Cerebellar cortex (tissue), 1 donor: ENCODE measurements around the gene TLR9.
"Not testable (repeated sequence)": the region's sequence is repeated elsewhere in the genome, so short reads cannot be mapped to it uniquely, and the experiment has no call there.

Source experiments
- DNase-seq: peaks from one replicate; pipeline ENCODE4 v3.0.0-alpha.2; 2015; ENCODE audit warnings: low spot score

The TLR9 gene

DNA sequence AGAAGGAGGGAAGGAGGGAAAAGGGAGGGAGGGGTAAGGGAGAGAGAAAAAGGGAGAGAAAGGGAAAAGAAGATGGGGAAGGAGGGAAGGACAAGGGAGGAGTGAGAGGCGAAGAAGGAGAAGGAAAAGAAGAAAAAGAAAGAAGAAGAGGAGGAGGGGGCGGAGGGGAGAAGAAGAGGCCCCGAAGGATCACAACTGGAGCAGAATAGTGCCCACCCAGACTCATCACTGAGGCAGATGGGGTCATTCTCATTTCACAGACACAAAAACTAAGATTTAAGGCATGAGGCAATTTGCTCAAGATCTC lies 30.2 kb downstream of the TLR9 start:
- DNase-seq, result no peak

DNA sequence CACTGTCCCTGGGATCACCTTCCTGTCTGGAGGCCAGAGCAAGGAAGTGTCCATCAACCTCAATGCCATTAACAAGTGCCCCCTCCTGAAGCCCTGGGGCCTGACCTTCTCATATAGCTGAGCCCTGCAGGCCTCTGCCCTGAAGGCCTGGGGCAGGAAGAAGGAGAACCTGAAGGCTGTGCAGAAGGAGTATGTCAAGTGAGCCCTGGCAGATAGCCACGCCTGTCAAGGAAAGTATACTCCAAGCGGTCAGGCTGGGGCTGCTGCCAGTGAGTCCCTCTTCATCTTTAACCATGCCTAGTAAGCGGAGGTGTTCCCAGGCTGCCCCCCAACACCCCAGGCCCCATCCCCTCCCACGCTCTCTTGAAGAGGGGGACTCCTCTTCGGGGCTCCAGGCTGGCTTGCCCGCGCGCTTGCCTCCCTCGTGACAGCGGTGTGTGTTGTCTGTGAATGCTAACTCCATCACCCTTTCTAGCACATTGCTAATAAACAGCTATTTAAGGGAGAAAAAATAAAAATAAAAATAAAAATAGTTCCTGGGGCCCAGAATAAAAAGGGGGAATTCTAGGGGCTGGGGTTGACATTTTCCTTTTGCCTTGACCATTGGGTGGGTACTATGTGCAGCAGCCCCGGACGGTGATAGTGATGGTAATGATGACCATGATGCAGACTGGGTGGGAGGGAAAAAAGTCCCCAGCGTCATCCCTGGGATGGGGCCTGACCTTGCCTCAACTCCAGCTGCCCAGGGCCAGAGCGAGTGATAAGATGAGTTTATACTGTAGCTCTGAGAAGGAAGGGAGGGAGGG lies 30.8 kb downstream of the TLR9 start:
- no peak for DNase-seq

DNA sequence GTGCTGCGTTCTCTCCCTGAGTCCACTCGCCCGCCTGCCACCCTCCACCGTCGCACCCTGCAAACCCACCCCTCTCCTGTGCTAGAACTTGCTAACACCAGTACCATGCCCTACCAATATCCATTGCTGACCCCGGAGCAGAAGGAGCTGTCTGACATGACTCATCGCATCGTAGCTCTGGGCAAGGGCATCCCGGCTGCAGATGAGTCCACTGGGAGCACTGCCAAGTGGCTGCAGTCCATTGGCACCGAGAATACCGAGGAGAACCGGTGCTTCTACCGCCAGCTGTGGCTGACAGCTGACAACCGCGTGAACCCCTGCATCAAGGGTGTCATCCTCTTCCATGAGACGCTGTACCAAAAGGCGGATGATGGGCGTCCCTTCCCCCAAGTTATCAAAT lies 32.4 kb downstream of the TLR9 start:
- no peak for DNase-seq

DNA sequence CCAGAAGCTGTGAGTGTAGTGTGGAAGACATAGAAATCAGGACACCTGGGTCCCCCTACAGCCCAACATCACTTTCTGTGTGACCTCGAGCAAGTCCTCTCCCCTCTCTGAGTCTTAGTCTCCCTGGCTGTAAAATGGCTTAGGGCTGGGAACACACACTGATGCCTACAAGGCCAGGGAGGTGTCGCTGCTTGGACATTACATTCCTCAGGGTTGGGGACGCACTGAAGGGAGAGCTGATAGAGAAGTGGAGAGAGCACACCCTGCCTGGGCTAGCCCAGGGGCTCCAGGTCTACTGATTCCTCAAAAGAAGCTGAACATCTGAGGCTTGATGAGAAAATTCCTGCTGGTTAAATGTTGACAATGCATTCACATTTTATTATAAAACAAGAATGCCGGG lies 33.8 kb downstream of the TLR9 start:
- no peak for DNase-seq

DNA sequence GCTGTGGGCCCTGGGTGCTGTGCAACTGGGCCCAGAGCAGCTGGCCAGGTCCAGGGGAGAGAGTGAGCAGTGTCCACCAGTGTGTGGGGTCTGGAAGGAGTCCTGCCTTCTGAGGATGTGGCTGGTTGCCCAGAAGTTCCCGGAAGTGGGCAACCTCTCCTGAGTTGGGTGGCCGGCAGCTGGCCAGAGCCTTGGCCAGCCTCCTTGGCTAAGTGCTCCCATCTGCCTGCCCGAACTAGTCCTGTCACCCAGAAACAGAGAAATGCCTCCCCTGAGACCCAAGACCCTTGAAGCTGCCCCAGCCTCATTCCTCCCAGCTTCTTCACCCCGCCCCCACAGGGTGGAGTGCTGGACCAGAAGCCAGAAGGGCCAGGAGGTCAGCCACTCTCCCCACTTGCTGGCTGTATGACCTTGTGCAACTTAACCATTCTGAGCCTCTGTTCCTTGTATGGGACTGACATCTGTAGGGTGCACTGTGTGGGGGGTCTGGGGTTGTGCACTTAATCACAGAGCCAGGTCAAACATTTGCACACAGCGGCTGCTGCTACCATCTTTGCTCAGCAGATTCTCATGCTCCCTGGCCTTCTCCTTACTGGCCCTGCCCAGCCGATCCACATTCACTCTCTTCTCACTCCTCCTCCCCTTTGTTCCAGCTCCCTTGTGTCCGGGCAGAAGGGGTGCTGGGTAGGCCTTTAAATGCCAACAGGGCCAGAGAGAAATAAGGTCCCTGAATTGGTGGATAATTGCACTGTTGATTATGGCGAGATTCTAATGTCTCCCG lies 35.0 kb downstream of the TLR9 start:
- no peak for DNase-seq

DNA sequence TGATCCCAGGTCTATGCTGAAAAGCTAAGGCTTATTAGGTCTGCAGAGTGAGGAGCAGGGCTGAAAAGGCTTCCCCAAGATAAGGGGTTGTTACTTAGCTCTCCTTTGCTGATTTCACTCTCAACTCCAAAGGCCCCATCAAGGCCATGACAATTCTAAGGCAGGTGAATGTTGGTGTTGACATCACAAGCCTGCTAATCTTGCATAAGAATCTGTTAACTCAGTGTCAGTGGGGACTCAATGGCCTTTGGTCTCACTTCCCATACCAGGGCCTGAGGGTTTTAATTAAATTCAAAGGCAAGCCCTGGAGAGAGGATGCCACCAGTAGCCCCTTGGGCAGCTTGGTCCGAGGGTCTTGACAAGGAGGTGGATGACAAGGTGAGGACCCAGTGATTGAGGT lies 36.9 kb downstream of the TLR9 start:
- no peak for DNase-seq

DNA sequence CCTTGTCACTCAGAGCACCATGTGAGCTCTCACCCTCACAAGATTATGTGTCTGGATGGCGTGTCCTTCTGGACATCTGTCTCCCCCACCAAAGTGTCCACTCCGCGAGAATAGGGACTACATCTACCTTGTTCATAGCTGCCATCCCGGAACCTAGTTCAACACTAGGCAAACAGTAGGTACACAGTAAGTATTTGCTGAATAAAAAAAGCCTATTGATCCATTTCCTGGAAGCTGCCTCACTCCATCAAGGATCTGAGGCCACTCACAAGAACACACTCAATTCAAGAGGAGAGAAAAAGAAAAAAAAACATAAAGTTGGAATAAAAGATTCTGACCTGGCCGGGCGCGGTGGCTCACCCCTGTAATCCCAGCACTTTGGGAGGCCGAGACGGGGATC lies 38.7 kb downstream of the TLR9 start:
- no peak for DNase-seq

DNA sequence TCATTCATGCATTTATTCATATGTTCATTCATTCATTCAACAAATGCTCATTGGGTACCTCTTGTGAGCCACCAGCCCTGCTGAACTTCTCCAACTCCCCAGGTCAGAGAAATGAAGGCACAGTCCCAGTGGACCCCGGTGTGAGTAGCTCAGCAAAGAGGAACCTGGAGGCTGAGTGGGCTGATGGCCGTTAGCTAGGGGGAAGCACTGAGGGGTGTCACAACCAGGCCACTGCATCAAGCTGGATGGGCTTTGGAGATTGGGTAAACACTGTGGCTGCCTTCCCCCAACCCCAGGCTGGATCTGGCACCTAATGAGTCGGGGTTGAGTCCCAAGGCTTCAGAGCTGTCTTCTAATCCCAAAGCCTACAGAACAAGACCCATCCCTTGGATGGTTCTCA lies 39.6 kb downstream of the TLR9 start:
- no peak for DNase-seq

DNA sequence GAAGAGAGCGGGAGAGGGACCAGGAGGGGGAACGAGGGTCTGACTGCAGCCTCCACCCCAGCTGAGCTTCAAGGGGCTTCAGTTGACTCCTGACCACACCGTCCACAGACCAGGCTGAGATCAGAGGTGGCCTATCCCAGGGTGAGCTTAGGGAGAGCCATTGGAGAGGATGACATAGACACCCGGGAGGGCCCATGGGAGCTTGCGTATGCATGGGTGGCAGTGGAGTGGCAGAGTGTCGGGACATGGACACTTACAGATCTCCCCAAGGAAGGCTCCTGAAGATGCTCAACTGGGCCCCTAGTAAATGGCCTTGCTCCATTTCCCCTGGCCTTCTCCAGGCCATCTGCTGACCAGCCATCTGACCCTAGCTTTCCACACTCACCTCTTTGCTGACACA lies 40.1 kb downstream of the TLR9 start:
- DNase-seq, result no peak

DNA sequence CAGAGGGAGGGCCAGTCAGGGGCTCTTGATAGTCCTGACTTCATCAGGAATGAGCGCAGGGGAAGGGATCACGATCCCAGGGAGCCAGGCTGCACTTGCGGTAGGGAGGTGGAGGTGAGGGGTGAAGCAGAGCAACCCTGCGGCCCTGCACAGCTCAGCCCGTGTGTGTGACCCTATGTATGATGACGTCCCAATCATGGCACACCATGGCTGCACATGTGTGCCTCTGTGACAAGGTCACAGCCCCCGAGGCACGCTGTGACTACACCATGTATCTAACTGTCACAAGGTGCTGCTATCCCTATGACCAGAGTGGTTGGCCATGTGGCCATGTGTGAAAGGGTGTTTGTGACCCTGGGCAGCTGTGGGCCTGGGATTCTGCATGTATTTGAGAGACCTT lies 40.8 kb downstream of the TLR9 start:
- no peak for DNase-seq

DNA sequence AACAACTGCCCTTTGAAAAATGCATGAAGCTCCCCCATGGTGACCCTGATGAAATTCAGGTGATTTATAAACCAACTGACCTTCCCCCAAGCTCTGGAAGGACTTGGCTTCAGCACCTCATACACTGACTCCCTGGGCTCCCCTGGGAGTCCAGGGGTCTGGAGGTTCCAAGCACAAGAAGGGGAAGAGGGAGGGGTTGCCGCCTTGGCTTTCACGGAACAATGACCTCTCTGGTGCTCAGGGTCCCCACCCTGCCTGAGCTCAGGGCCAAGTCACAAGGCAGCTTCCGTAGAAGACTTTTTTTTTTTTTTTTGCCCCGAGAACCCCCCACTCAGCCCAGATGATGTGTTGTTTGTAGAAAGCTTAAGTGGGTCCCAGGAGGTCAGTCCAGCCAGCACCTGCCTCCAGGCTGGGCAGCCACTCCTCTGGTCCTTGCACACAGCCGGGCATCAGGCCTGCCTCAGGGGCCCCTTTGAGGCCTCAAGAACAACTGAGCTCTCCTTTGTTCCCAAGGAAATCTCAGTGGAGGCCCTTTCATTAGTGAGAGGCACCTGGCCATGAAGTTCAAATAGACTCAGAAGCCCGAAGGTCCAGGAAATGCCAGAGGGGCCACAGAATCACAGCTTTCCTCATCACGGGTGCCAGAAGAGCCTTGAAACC lies 41.5 kb downstream of the TLR9 start:
- DNase-seq, result no peak

DNA sequence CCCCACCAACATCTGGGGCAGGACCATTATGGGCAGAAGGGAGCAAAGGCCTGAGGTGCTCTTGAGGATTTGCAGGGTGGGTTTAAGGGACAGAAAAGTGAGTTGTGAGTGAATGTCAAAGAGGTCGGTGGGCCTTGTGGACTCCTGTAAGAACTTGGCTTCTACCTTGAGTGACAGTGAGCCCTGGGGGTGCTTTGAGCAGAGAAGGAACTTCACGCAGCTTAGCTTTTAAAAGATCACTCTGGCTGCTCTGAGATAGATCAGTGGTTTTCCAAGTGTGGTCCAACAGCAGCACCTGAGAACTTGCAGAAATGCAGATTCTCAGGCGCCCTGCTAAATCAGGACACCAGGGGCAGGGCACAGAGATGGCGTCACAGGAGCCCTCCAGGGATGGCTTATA lies 42.8 kb downstream of the TLR9 start:
- no peak for DNase-seq

DNA sequence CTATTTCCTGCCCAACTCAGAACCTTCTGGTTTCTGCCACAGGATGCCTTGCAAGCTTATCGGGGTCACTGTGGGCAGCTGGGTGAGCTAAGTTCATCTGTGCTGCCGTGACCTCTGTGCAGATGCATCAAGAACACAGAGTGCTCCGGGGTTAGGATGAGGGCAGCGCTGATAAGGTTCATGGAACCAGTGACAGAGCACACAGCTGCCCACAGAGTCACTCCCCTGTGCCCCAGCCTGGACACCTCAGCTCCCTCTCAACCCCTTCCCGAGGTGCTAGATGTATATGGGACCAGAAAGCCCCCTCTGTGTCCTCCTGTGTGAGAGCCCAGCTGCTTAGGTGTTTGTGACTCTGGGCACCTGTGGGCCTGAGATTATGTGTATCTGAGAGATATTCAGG lies 43.2 kb downstream of the TLR9 start:
- DNase-seq, result no peak

DNA sequence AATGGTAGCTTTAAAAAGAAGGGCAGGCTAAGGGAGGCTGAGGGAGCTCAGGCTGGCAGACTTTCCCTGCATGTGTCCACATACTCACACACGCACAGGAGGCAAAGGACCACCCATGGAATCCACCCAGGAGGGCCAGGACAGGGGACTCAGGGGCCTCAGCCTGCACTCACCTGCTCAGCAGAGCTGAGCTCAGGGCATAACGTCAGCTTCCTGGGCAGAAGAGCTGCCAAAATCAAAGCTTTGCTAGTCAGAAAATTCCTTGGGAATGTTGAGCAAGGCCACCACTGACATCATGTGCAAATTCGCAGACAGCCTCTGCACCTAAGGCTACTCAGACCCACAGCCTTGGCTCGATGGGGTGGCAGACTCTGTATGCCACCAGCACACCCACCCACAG lies 43.9 kb downstream of the TLR9 start:
- no peak for DNase-seq

DNA sequence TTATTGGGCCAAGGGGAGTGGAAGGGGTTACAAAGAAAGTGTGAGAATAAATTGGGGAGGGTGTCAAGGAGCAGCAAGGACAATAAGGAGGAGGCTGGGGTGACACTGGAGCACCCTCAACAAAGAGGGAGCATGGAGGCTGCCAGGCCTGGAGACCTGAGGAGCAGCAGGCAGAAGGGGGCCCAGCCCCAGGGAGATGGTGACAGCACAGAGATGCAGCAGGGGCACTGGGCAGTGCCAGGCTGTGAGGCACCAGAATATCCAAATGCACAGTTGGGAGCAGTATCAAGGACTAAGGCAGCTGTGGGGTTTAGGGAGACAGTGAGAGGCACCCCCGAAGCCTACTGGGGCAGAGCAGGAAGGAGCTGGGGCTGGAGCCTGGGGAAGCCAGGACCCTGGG lies 46.9 kb downstream of the TLR9 start:
- no peak for DNase-seq

DNA sequence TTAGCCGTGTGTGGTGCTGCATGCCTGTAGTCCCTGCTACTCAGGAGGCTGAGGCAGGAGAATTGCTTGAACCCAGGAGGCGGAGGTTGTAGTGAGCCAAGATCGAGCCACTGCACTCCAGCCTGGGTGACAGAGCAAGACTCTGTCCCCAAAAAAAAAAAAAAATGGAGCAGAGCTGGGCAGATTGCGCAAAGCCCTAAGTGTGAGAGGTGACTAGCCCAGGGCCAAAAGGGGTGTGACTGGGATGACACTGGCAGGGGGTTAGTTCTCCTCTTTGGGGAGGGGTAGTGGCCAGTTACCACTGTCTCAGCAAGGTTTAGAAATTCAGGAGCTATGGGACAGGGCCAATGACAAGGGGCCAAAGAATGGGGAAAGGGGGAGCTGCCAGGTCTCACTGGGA lies 47.3 kb downstream of the TLR9 start:
- DNase-seq, result not testable (repeated sequence)

DNA sequence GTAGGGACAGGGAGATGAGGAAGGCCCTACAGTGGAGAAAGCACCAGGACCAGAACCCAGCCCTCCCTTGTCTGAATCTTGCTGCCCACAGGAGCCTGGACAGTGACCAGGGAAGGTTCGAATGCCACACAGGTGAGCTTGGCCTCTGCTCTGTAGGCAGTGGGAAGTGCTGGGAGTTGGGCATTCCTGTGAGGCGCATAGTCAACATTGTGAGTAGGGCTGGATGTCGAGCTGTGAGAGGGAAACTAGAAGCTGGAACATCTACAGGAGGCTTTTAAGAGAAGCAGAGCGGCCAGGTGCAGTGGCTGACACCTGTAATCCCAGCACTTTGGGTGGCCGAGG lies 47.8 kb downstream of the TLR9 start:
- DNase-seq, result no peak

DNA sequence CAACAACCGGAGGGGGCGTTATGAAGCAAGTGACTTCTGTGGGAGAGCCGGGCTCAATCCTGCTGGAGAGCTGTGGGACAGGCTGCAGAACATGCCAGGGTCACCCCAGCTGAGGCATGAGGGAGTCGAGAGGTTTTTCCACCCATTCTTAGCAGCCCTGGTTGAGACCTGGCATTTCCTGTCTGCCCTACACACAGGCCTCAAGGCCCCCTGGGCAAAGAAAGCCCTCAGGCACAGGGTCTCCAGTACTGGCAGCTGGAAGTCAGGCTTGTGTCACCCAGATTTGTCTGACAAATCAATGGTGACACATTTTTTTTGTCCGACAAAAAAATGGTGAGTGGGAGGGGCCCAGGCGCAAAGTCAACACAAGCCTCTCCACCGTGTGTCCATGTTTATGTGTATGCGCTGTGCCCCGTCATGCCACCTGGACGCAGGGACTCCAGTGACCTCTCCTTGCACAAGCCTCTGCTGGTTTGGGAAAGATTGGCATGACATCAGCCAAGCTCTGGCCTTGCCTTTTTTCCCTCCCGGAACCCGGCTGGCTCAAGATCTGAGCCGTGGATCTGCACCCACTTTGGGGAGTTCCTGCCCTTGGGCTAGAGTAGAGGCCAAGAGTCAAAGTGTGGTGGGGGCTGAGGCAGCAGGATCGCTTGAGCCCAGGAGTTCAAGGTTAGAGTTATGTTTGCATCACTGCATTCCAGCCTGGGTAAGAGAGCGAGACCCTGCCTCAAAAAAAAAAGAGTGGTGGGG lies 48.3 kb downstream of the TLR9 start:
- no peak for DNase-seq

DNA sequence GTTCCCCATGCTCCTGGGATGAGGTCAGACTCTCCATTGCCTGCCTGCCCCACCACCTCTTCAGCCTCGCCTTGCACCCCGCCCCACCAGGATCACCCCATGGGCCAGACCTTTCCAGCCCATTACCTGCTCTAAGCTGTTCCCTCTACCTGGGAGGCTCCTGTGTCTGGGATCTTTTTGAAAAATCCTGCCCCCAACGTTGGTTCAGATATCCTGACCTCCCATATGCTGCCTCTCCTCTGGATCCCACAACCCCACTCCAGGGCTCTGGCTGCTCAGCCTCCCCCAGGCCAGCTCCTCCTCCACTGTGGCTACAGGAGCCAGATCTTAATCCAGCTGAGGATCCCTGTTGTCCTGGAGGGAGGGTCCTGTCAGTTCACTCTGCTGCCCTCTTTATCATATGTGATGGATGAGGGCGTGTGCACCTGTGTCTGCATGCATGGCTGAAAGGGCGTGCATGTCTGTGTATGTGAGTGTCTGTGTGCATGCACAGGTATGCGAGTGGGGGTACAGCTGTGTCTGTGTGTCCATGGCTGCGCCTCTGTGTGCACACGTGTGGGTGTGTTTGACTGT lies 49.2 kb downstream of the TLR9 start:
- no peak for DNase-seq

DNA sequence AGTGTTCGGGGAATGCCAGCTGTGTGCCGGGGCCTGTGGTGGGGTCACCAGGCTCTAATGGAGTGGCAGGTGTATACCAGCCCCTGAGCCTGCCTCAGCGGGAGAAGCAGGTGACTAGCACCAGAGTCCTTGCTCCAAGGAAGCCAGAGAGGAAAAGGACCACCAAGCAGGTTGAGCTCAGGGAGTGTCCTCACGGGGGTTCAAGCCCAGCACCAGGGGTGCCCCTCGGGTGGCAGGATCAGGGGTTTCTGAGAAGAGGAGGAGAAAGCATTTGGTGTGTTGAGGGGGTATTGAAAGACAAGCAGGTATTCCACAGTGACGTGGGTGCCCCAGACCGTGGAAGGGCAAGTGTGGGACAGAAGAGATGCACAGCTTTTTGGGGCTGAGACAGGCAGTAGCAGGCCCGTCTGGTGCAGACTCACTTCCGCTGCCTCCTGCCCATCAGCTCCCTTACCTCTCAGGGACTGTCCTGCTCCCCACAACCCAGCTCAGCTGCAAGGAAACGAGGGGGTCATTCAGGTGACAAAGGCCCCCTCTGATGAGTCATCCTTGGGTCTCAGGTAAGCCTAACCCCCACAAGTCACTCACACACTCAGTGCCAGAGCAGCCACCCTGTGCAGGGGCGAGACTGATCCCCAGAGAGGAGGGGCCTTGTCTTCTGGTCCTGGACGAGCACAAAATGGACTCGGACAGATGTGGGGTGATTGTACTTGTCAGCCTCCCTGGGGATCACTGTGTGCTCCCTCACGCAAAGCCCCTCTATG lies 49.8 kb downstream of the TLR9 start:
- DNase-seq, result no peak

DNA sequence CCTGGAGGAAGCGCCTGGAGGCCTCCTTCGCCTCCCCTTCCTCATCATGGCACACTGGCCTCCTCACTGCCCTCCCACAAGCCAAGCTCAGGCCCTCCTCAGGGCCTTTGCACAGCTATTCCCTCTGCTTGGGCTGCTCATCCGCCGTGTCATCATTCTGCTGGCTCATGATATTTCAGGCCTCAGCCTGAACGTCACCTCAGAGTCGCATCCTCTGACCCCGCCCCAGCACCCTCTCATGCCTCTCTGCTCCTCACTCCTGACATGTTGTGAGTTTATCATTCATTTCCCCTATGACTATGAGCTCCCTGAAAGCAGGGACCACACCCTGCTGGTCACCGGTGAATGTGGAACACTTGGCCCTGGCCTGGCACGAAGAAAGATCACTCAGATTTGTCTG lies 50.5 kb downstream of the TLR9 start:
- DNase-seq, result no peak

DNA sequence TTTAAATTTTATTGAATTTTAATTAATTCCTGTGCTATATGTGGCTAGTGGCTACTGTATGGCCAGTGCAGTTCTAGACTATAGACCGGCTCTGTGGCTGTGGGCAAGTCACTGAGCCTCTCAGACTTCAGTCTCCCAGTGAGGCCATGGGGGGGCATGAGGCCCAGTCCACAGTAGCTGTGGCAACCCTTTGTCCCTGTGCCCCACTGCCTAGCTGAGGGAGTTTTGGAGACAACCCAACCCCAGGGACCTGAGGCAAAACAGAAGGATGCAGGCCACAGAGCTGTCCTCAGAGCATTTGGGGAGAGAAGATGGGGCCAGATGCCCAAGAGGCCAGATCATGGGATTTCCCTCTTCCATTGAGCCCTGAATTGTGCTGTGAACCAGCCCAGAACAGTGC lies 52.3 kb downstream of the TLR9 start:
- DNase-seq, result no peak
